HCT116 (cell line): ENCODE results near the gene PIGX. TPM values are rescaled to one million over a fixed set of nuclear protein-coding genes. Genes with fewer than 3 reads are reported as not detected.

Experiments
- ATAC-seq: fragments of 200-7000 bp; cut with Tn5 transposase; 2 replicates; pipeline ENCODE4 v1.9.1; 2020; ENCODE audit warnings: mild to moderate bottlenecking, moderate library complexity
- BruUV-seq: library from RNA; stranded (reverse); fragments of 400-500 nt; replicated peaks from 2 replicates; lab custom pipeline; 2021; lab: Mats Ljungman, UMichigan
- CTCF ChIA-PET: fragments of 300-600 bp; sonication (Branson Sonifier 250); formaldehyde crosslinking; loops from one replicate; lab custom pipeline; 2021; ENCODE audit warnings: antibody characterized with exemption; lab: Charles Lee
- POLR2A ChIA-PET: fragments of 300-600, 350-600 bp; sonication (Branson Sonifier 250); formaldehyde crosslinking; loops from one replicate; lab custom pipeline; 2021; ENCODE audit warnings: antibody characterized with exemption; lab: Charles Lee
- RAD21 ChIA-PET, 2 experiments: fragments of 300-600 bp; sonication (Branson Sonifier 250); formaldehyde crosslinking; loops; one replicate each; lab custom pipeline; 2023; ENCODE audit warnings: low total read pairs in 2 of 2; ENCODE audit not compliant: uncharacterized antibody in 2 of 2, unreplicated experiment in 2 of 2, low non-redundant PET in 1 of 2; lab: Charles Lee
- DNase-seq: peaks from one replicate; pipeline ENCODE4 v3.0.0-alpha.2; 2010; ENCODE audit warnings: low read depth, low spot score
- H2AFZ ChIP-seq: fragments of 200-600 bp; shearing (Covaris generic), sonication (generic); 2 replicates; pipeline ENCODE4 v1.6.1; 2017; ENCODE audit warnings: low read depth, mixed run types, mixed read lengths, antibody characterized with exemption, low read length; ENCODE audit not compliant: poor library complexity, severe bottlenecking
- H3K27ac ChIP-seq: 2 replicates; pipeline ENCODE4 v1.5.1; 2012; ENCODE audit warnings: low read depth, low read length
- H3K27me3 ChIP-seq: fragments of 200-600 bp; sonication (generic); 2 replicates; pipeline ENCODE4 v1.6.1; 2016; ENCODE audit warnings: mixed run types, low read length, mixed read lengths; ENCODE audit not compliant: insufficient read depth
- H3K36me3 ChIP-seq, 2 experiments: fragments of 200-500 bp in 1 of 2; fragments of 200-600 bp in 1 of 2; sonication (Bioruptor generic) in 1 of 2; sonication (generic) in 1 of 2; 2 replicates each; pipeline versions ENCODE4 v1.5.1 to v1.6.1; 2014 to 2016; ENCODE audit warnings: low read length in 2 of 2, inconsistent platforms in 1 of 2, mixed read lengths in 1 of 2, mixed run types in 1 of 2; ENCODE audit not compliant: insufficient read depth in 2 of 2, control insufficient read depth in 1 of 2
- H3K4me1 ChIP-seq, 2 experiments: fragments of 200-600 bp in 1 of 2; sonication (generic) in 1 of 2; 2 replicates each; pipeline versions ENCODE4 v1.5.1 to v1.6.1; 2012 to 2017; ENCODE audit warnings: low read length in 2 of 2, inconsistent platforms in 1 of 2, mild to moderate bottlenecking in 1 of 2, mixed read lengths in 1 of 2, mixed run types in 1 of 2, moderate library complexity in 1 of 2; ENCODE audit not compliant: insufficient read depth in 2 of 2, control insufficient read depth in 1 of 2
- H3K4me2 ChIP-seq: fragments of 200-600 bp; sonication (generic); 2 replicates; pipeline ENCODE4 v1.6.1; 2017; ENCODE audit warnings: mixed run types, low read length, mixed read lengths
- H3K4me3 ChIP-seq, 2 experiments: fragments of 200-600 bp in 1 of 2; sonication (generic) in 1 of 2; replicated peaks in 1 of 2; 2 replicates each; pipeline ENCODE4 v1.5.1; 2011 to 2016; ENCODE audit warnings: low read length in 2 of 2, control low read depth in 1 of 2, low read depth in 1 of 2, mild to moderate bottlenecking in 1 of 2, mixed read lengths in 1 of 2, mixed run types in 1 of 2
- H3K79me2 ChIP-seq: fragments of 200-600 bp; sonication (generic); 2 replicates; pipeline ENCODE4 v1.6.1; 2017; ENCODE audit warnings: mild to moderate bottlenecking, mixed run types, low read length, moderate library complexity, mixed read lengths; ENCODE audit not compliant: insufficient read depth
- H3K9ac ChIP-seq: fragments of 200-600 bp; sonication (generic); 2 replicates; pipeline ENCODE4 v1.6.1; 2016; ENCODE audit warnings: low read length, mixed read lengths
- H3K9me2 ChIP-seq: fragments of 200-600 bp; sonication (generic), shearing (Covaris generic); 2 replicates; pipeline ENCODE4 v1.6.1; 2017; ENCODE audit warnings: mixed run types, mild to moderate bottlenecking, moderate library complexity; ENCODE audit not compliant: insufficient read depth
- H3K9me3 ChIP-seq, 2 experiments: fragments of 200-500 bp in 1 of 2; fragments of 200-600 bp in 1 of 2; sonication (Bioruptor generic) in 1 of 2; sonication (generic) in 1 of 2; 2 replicates each; pipeline ENCODE4 v1.6.1; 2014 to 2017; ENCODE audit warnings: low read length in 2 of 2, mixed read lengths in 2 of 2, inconsistent platforms in 1 of 2, low read depth in 1 of 2, mild to moderate bottlenecking in 1 of 2, mixed run types in 1 of 2, moderate library complexity in 1 of 2; ENCODE audit not compliant: control insufficient read depth in 1 of 2, insufficient read depth in 1 of 2
- H4K20me1 ChIP-seq: fragments of 200-600 bp; sonication (generic), shearing (Covaris generic); 2 replicates; pipeline ENCODE4 v1.6.1; 2017; ENCODE audit warnings: mixed run types, mild to moderate bottlenecking, moderate library complexity; ENCODE audit not compliant: insufficient read depth
- ATF3 ChIP-seq: IDR thresholded peaks from 2 replicates; pipeline ENCODE4 v1.6.1; 2012
- CTCF ChIP-seq, 3 experiments: fragments of 200-600 bp in 1 of 3; sonication (generic) in 1 of 3; IDR thresholded peaks in 2 of 3; conservative IDR thresholded peaks in 1 of 3; 2 replicates each; pipeline ENCODE4 v1.5.1; 2012 to 2017; ENCODE audit warnings: low read depth in 2 of 3, low read length in 2 of 3, antibody characterized with exemption in 1 of 3, borderline replicate concordance in 1 of 3, control low read depth in 1 of 3, mild to moderate bottlenecking in 1 of 3, mixed read lengths in 1 of 3, mixed run types in 1 of 3, moderate library complexity in 1 of 3; ENCODE audit not compliant: insufficient read depth in 1 of 3
- EGR1 ChIP-seq: IDR thresholded peaks from 2 replicates; pipeline ENCODE4 v1.6.1; 2012; ENCODE audit warnings: low read depth
- ELF1 ChIP-seq: IDR thresholded peaks from 2 replicates; pipeline ENCODE4 v1.6.1; 2012; ENCODE audit warnings: low read depth, borderline replicate concordance
- EZH2phosphoT487 ChIP-seq: fragments of 200-600 bp; IDR thresholded peaks from 2 replicates; pipeline ENCODE4 v1.6.1; 2018; ENCODE audit warnings: antibody characterized with exemption, borderline replicate concordance
- FOSL1 ChIP-seq: IDR thresholded peaks from 2 replicates; pipeline ENCODE4 v1.6.1; 2012; ENCODE audit warnings: low read depth
- JUND ChIP-seq: IDR thresholded peaks from 2 replicates; pipeline ENCODE4 v1.6.1; 2012
- MAX ChIP-seq: IDR thresholded peaks from 2 replicates; pipeline ENCODE4 v1.6.1; 2012
- POLR2AphosphoS5 ChIP-seq: IDR thresholded peaks from 2 replicates; pipeline ENCODE4 v1.6.1; 2011; ENCODE audit warnings: mild to moderate bottlenecking, low read depth, low read length, moderate library complexity
- RAD21 ChIP-seq: IDR thresholded peaks from 2 replicates; pipeline ENCODE4 v1.6.1; 2012; ENCODE audit warnings: low read depth, mild to moderate bottlenecking
- REST ChIP-seq: IDR thresholded peaks from 2 replicates; pipeline ENCODE4 v1.6.1; 2012; ENCODE audit warnings: low read depth
- SIN3A ChIP-seq: IDR thresholded peaks from 2 replicates; pipeline ENCODE4 v1.6.1; 2012; ENCODE audit warnings: low read depth
- SRF ChIP-seq: IDR thresholded peaks from 2 replicates; pipeline ENCODE4 v1.6.1; 2012; ENCODE audit warnings: low read depth
- TCF7L2 ChIP-seq: IDR thresholded peaks from 2 replicates; pipeline ENCODE4 v1.7.0; 2011; ENCODE audit warnings: borderline replicate concordance, inconsistent platforms; ENCODE audit not compliant: insufficient read depth, insufficient read length; ENCODE audit errors: extremely low read depth
- ZNF274 ChIP-seq: fragments of 200-500 bp; sonication (Bioruptor generic); IDR thresholded peaks from 2 replicates; pipeline ENCODE4 v1.6.1; 2014; ENCODE audit warnings: mild to moderate bottlenecking, low read depth, low read length, inconsistent platforms
- intact Hi-C: fragments of 100-400 bp; cut with micrococcal nuclease; formaldehyde crosslinking; loops from 2 replicates; pipeline ENCODE4 v1.10.0; 2022
- total RNA-seq: library from RNA; stranded (reverse); gene quantifications from one replicate; pipeline ENCODE4 v1.2.1, GENCODE V29; 2021; ENCODE audit not compliant: unreplicated experiment

The PIGX gene
- total RNA-seq, 1 experiment from 2014 or later, result 27.2 TPM

GRCh38 chr3:196726788-196727675 is 14.9 kb downstream of the PIGX start:
- no TSS peak for BruUV-seq
- DNase-seq (no peak), ATAC-seq (peak; percentile 58)
- ChIA-PET POLR2A (no interaction called here), CTCF (no interaction called here), RAD21 (no interaction called here)
- H3K9me2 ChIP-seq, result no peaks in the 10 kb centered on the region
- no peak overlapping the region for H3K9ac ChIP-seq
- peak overlapping the region; percentile 30; the same call in 1 of the 2 replicates for H3K4me2 ChIP-seq
- H3K79me2 ChIP-seq, result no peaks in the 10 kb centered on the region
- no peaks in the 10 kb centered on the region for H3K9me3 ChIP-seq
- intact Hi-C loops, result no loop called here
- H2AFZ ChIP-seq, result no peak overlapping the region
- H4K20me1 ChIP-seq, result no peaks in the 10 kb centered on the region
- H3K4me1 ChIP-seq, result peaks cover 3 to 19% of the 10 kb centered on the region in 2 experiments
- TF ChIP-seq ZNF274 (no peak), POLR2AphosphoS5 (no peak), EZH2phosphoT487 (no peak), SIN3A (no peak), CTCF (IDR thresholded peaks at IDR 0.05 in 2 of 3, conservative IDR thresholded peaks at IDR 0.05 in 1 of 3; ENCODE audit: borderline replicate concordance in 1 of 3, insufficient read depth in 1 of 3, low read depth in 2 of 3, low read length in 2 of 3) (no peak), ELF1 (no peak), ATF3 (no peak), RAD21 (no peak), MAX (no peak), FOSL1 (peak; percentile 26; the same call in 1 of the 2 replicates), JUND (peak; percentile 36; the same call in 1 of the 2 replicates), EGR1 (no peak), SRF (no peak), REST (no peak), TCF7L2 (no peak)
- no peak overlapping the region for H3K27ac ChIP-seq
- no peaks in the 10 kb centered on the region for H3K27me3 ChIP-seq
- H3K36me3 ChIP-seq, result 0 out of 4 replicates have a peak, but pooled peaks cover 2 to 7% of the 10 kb centered on the region in 2 experiments
- H3K4me3 ChIP-seq, result no peak overlapping the region
